NT2/D1 (cell line): Measurements from ENCODE around the gene MAPK12.

Experiments used
- SUZ12 ChIP-seq: IDR thresholded peaks from 2 replicates; pipeline ENCODE4 v1.6.1; 2011; ENCODE audit not compliant: insufficient read length, insufficient read depth; ENCODE audit errors: extremely low read depth
- ZNF274 ChIP-seq: IDR thresholded peaks from 2 replicates; pipeline ENCODE4 v1.6.1; 2011; ENCODE audit warnings: mild to moderate bottlenecking, low read depth, low read length

DNA sequence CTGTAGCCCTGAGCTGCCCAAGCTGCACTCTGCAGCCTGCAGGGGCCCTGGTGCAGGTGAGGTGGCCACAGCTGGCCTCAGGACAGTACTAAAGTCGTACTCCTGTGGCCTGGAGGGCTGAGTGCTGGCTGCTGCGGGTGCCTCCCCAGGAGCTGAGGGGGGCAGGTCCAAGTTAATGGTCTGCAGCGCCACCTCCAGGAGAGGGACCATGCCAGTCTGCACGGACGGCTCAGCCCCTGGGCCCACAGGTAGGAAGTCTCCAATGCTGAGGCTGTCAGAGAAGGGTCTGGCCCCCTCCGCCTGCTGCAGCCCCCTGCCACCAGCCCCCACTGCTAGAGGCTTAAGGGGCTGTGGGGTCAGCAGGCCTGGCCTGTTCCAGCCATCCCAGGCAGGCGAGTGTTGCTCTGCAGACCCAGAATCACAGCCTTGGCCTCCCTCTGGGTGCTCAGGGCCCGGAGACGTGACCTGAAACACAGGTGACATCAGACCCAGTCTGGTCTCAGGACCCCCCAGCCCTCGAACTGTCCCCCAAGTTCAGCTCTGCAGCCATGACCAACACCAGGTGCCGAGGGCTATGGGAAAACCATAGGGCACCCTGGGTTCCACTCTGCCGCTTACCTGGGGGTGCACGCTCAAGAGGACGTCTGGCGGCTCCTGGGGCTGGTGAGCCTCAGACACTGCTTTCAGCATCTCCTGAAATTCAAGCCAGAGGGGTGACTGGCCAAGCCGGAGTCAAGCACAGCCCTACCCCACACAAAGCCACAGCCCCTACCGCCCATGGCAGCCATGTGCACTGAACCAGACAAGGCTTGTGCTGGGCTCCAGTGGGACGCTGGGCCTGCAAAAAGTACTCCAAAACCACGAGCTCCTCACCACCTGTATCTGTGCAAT, 39.8 kb downstream of the MAPK12 start:
- TF ChIP-seq ZNF274 (no peak), SUZ12 (no peak)
